Measurements from ENCODE around the gene TMEM259.

- TF ChIP-seq POLR2A (IDR thresholded peaks at IDR 0.05) (no peak), CTCF (IDR thresholded peaks at IDR 0.05) (no peak), POLR2AphosphoS5 (IDR thresholded peaks at IDR 0.05) (no peak)
Observed at GRCh38 chr19:1047696-1048147, 26.8 kb upstream of the TMEM259 start.
